ENCODE data around the gene CTNNA2.

CTNNA2 gene

GRCh38 chr2:79530443-79530842 lies 17.6 kb downstream of the CTNNA2 start:
- Histone ChIP-seq H3K4me3 (ENCODE audit: low read depth, low read length) (no peak overlapping the region), H3K9me3 (ENCODE audit: severe bottlenecking) (no peaks in the 10 kb centered on the region), H3K27me3 (ENCODE audit: insufficient read depth, low read depth, severe bottlenecking) (no peaks in the 10 kb centered on the region), H3K36me3 (no peaks in the 10 kb centered on the region), H3K27ac (no peak overlapping the region)
- TF ChIP-seq CTCF (IDR thresholded peaks at IDR 0.05; ENCODE audit: low read depth, low read length), result peak; percentile 7; the same call in 1 of the 2 replicates
- DNase-seq, result no peak

GRCh38 chr2:79547568-79547967 lies 34.7 kb downstream of the CTNNA2 start:
- Histone ChIP-seq H3K4me3 (ENCODE audit: low read depth, low read length) (no peak overlapping the region), H3K36me3 (no peaks in the 10 kb centered on the region), H3K27ac (no peak overlapping the region), H3K27me3 (ENCODE audit: insufficient read depth, low read depth, severe bottlenecking) (peaks cover 3% of the 10 kb centered on the region), H3K9me3 (ENCODE audit: severe bottlenecking) (peaks cover 23% of the 10 kb centered on the region)
- no peak for DNase-seq
- TF ChIP-seq CTCF (IDR thresholded peaks at IDR 0.05; ENCODE audit: low read depth, low read length), result no peak

GRCh38 chr2:79552653-79553052 lies 39.8 kb downstream of the CTNNA2 start:
- no peak for DNase-seq
- Histone ChIP-seq H3K9me3 (ENCODE audit: severe bottlenecking) (peaks cover 18% of the 10 kb centered on the region), H3K36me3 (no peaks in the 10 kb centered on the region), H3K4me3 (ENCODE audit: low read depth, low read length) (no peak overlapping the region), H3K27me3 (ENCODE audit: insufficient read depth, low read depth, severe bottlenecking) (no peaks in the 10 kb centered on the region), H3K27ac (no peak overlapping the region)
- no peak for TF ChIP-seq CTCF (IDR thresholded peaks at IDR 0.05; ENCODE audit: low read depth, low read length)

GRCh38 chr2:79554899-79555298 lies 42.0 kb downstream of the CTNNA2 start:
- no peaks in the 10 kb centered on the region for H3K36me3 ChIP-seq
- H3K27me3 ChIP-seq (ENCODE audit: insufficient read depth, low read depth, severe bottlenecking), result no peaks in the 10 kb centered on the region
- no peak for DNase-seq
- peaks cover 5% of the 10 kb centered on the region for H3K9me3 ChIP-seq (ENCODE audit: severe bottlenecking)
- no peak for TF ChIP-seq CTCF (IDR thresholded peaks at IDR 0.05; ENCODE audit: low read depth, low read length)
- H3K4me3 ChIP-seq (ENCODE audit: low read depth, low read length), result no peak overlapping the region
- H3K27ac ChIP-seq, result no peak overlapping the region

GRCh38 chr2:79564065-79564464 lies 51.2 kb downstream of the CTNNA2 start:
- H3K4me3 ChIP-seq (ENCODE audit: low read depth, low read length), result no peak overlapping the region
- no peaks in the 10 kb centered on the region for H3K27me3 ChIP-seq (ENCODE audit: insufficient read depth, low read depth, severe bottlenecking)
- no peak for TF ChIP-seq CTCF (IDR thresholded peaks at IDR 0.05; ENCODE audit: low read depth, low read length)
- no peaks in the 10 kb centered on the region for H3K36me3 ChIP-seq
- no peak overlapping the region for H3K27ac ChIP-seq
- H3K9me3 ChIP-seq (ENCODE audit: severe bottlenecking), result no peaks in the 10 kb centered on the region
- no peak for DNase-seq

- no peaks in the 10 kb centered on the region for H3K27me3 ChIP-seq (ENCODE audit: insufficient read depth, low read depth, severe bottlenecking)
- no peak overlapping the region for H3K4me3 ChIP-seq (ENCODE audit: low read depth, low read length)
- DNase-seq, result no peak
- TF ChIP-seq CTCF (IDR thresholded peaks at IDR 0.05; ENCODE audit: low read depth, low read length), result no peak
- no peak overlapping the region for H3K27ac ChIP-seq
- H3K36me3 ChIP-seq, result no peaks in the 10 kb centered on the region
- H3K9me3 ChIP-seq (ENCODE audit: severe bottlenecking), result no peaks in the 10 kb centered on the region
Observed at GRCh38 chr2:79569048-79569447, 56.2 kb downstream of the CTNNA2 start.
